BJ (cell line): Measurements from ENCODE around the gene ZSCAN25. TPM values are rescaled to one million over a fixed set of nuclear protein-coding genes. Genes with fewer than 3 reads are reported as not detected.
"Not testable (repeated sequence)": the region's sequence is repeated elsewhere in the genome, so short reads cannot be mapped to it uniquely, and the experiment has no call there.

ENCODE experiments used
- CTCF ChIA-PET: fragments of 350-600 bp; formaldehyde crosslinking; extraction: SDS; loops from one replicate; lab custom pipeline; 2021; ENCODE audit warnings: antibody characterized with exemption, inconsistent platforms; lab: Yijun Ruan, JAX
- POLR2A ChIA-PET: fragments of 300-600 bp; sonication (Branson Sonifier 250); formaldehyde crosslinking; extraction: SDS; loops from one replicate; lab custom pipeline; 2021; ENCODE audit warnings: antibody characterized with exemption; lab: Charles Lee
- DNase-seq: peaks from one replicate; pipeline ENCODE4 v3.0.0-alpha.2; 2011; ENCODE audit warnings: low read depth
- H3K27me3 ChIP-seq: 2 replicates; pipeline ENCODE4 v1.6.0; 2011; ENCODE audit warnings: low read length; ENCODE audit not compliant: control insufficient read depth, insufficient read depth
- H3K36me3 ChIP-seq: 2 replicates; pipeline ENCODE4 v1.5.1; 2011; ENCODE audit warnings: low read length; ENCODE audit not compliant: control insufficient read depth, insufficient read depth
- H3K4me3 ChIP-seq: 2 replicates; pipeline ENCODE4 v1.5.1; 2011; ENCODE audit warnings: low read depth, mild to moderate bottlenecking, control low read depth, low read length
- polyA plus RNA-seq: library from polyadenylated mRNA; depleted of rRNA; stranded (reverse); fragments of >200 nt; gene quantifications from 2 replicates; pipeline ENCODE4 v1.2.3, GENCODE V29; 2011
- TF ChIP-seq, protein P1 (sequence below): IDR thresholded peaks from 2 replicates; pipeline ENCODE4 v1.5.1; 2011; ENCODE audit warnings: low read depth, mild to moderate bottlenecking, control low read depth, inconsistent platforms, low read length, moderate library complexity; ENCODE audit not compliant: insufficient read depth

ZSCAN25 gene
- polyA plus RNA-seq, 1 experiment = 9.3 TPM

DNA sequence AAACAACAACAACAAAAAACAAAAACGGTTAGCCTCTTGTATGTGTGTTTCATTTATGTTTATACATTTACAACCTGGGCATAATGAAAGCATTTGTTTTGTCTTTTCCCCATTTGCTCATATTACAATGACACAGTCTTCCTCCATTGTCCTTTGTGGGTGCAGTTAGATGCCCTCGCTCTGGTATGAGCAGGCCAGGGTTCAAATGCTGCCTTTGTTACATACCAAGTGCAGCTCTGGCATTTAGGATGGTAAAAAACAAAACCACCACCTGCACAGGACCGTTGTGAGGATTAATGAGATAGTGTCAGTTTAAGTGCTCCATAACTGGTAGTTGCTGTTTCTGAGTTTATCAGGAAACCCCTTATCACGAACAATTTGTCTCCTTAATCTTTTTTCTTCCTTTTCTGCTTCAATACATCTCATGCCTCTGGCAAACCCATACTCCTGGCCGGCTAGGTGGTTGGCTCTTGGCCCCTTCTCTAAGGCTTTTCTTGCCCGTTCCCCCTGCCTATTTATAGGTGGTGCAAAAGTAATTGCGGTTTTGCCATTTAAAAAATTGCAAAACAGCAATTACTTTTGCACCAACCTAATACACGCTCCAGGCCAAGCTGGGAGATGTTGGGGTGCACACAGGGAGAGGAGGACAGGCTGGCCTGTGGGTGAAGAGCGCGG lies 37.3 kb upstream of the ZSCAN25 start:
- CTCF ChIA-PET = interaction anchor here (2.1 kb wide), 1 partner anchor 54 kb away, joined by 6 read pairs; no protein-coding TSS in a partner anchor
- POLR2A ChIA-PET = no interaction called here
- no peaks in the 10 kb centered on the region for H3K27me3 ChIP-seq
- no peaks in the 10 kb centered on the region for H3K36me3 ChIP-seq
- DNase-seq = no peak
- H3K4me3 ChIP-seq = peak overlapping the region; percentile 53
- TF ChIP-seq, protein P1, sequence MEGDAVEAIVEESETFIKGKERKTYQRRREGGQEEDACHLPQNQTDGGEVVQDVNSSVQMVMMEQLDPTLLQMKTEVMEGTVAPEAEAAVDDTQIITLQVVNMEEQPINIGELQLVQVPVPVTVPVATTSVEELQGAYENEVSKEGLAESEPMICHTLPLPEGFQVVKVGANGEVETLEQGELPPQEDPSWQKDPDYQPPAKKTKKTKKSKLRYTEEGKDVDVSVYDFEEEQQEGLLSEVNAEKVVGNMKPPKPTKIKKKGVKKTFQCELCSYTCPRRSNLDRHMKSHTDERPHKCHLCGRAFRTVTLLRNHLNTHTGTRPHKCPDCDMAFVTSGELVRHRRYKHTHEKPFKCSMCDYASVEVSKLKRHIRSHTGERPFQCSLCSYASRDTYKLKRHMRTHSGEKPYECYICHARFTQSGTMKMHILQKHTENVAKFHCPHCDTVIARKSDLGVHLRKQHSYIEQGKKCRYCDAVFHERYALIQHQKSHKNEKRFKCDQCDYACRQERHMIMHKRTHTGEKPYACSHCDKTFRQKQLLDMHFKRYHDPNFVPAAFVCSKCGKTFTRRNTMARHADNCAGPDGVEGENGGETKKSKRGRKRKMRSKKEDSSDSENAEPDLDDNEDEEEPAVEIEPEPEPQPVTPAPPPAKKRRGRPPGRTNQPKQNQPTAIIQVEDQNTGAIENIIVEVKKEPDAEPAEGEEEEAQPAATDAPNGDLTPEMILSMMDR = no peak

DNA sequence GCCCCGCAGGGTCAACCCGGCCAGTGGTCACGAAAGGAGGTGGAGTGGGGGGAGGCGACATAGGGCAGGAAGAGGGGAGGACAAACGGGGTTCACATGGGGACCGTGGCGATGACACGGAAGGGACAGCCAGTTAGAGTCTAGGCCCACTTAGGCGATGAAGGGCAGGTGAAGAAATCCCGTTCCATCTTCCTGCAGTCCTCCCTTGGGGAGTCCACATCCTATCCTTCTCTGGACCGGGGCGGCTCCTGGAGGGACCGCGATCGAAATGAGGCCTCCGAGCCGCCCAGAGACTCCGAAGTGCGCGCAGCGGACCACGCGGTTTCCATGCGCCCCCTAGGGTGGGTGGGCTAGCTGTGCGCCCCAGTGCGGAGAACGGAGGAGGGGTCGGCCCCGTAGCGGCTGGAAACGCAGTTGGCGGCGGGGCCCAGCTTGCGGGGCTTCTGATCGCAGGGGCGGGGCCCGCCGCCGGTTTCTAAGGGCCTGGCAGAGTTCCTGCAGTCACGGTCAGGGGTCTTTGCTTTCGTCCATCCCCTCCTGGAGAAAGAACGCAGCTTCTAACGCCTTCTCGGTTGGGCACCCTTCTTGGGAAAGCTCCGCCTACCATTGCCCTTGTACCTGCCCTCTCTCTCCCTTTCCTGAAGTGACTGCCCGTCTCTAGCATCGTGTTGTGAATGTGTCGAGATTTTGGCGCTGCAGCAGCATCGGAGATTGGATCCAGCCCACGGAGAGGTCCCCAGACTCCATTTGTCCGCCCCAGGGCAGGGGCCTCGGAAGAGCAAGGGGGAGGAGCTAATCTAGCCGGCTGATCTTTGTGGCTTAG lies 36.6 kb upstream of the ZSCAN25 start:
- no peaks in the 10 kb centered on the region for H3K27me3 ChIP-seq
- H3K4me3 ChIP-seq = peak overlapping the region; percentile 53
- DNase-seq = no peak
- H3K36me3 ChIP-seq = no peaks in the 10 kb centered on the region
- ChIA-PET POLR2A (interaction anchor here (0.9 kb wide), 1 partner anchor 28 kb away, joined by 4 read pairs; no protein-coding TSS in a partner anchor), CTCF (interaction anchor here (0.8 to 2.1 kb wide), 3 partner anchors 8 to 75 kb away, joined by 3 to 6 read pairs (median 3); no protein-coding TSS in a partner anchor)
- TF ChIP-seq, protein P1 = peak; percentile 51

DNA sequence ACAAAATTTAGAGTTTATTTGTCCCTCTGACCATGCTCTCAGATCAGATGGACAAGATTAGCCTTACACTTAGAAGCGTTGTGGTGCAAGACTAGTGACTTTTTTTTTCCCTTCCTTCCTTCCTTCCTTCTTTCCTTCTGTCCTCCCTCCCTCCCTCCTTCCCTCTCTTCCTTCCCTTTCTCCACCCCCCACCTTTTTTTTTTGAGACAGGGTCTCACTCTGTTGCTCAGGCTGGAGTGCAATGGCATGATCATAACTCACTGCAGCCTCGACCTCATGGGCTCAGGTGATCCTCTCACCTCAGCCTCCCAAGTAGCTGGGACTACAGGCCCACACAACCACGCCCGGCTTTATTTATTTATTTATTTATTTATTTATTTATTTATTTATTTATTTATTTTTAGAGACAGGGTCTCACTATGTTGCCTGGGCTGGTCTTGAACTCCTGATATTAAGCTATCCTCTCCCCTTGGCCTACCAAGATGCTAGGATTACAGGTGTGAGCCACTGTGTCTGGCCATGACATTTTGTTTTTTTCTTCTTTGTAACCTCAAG lies 35.9 kb upstream of the ZSCAN25 start:
- POLR2A ChIA-PET = interaction anchor here (0.9 kb wide), 1 partner anchor 29 kb away, joined by 4 read pairs; no protein-coding TSS in a partner anchor
- DNase-seq, H3K27me3 ChIP-seq, H3K36me3 ChIP-seq: not testable (repeated sequence)
- CTCF ChIA-PET = interaction anchor here (0.8 to 2.1 kb wide), 4 partner anchors 9 to 76 kb away, joined by 3 to 6 read pairs (median 3); no protein-coding TSS in a partner anchor
- peak overlapping the region; percentile 53 for H3K4me3 ChIP-seq

DNA sequence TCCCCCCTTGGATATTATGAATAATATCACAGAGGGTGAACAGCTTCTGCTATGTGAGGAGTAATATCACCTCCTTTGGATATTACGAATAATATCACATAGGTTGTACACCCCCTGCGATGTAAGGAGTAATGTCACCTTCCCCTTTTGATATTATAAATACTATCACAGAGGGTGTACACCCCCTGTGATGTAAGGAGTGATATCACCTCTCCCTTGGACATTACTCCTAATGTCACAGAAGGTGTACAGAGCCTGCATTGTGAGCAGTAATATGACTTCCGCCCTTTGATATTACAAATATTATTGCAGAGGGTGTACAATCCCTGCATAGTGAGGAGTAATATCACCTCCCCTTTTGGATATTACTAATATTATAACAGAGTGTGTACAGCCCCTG lies 27.9 kb upstream of the ZSCAN25 start:
- POLR2A ChIA-PET = no interaction called here
- CTCF ChIA-PET = no interaction called here
- no peak for DNase-seq

DNA sequence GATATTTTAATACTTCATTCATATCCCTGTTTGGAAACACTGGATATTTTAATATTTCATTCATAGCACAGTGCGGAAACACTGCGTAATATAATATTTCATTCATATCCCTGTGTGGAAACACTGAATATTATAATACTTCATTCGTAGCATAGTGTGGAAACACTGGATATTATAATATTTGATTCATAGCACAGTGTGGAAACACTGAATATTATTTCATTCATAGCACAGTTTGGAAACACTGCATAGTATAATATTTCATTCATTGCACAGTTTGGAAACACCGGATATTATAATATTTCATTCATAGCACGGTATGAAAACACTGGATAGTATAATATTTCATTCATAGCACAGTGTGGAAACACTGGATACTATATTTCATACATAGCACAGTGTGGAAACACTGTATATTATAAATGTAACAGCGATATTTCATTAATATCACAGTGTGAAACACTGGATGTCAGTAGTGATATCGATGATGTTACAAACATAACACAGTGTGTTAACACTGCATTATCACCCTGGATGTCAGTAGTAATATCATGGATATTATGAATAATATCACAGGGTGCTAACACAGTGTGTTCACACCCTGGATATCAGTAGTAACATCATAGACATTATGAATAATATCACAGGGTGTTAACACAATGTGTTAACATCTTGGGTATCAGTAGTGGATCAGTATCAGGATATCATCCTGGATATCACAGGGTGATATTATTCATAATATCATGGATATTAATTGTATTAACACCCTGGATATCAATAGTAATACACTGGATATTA lies 21.6 kb upstream of the ZSCAN25 start:
- TF ChIP-seq, protein P1 = no peak
- ChIA-PET CTCF (no interaction called here), POLR2A (no interaction called here)
- no peak for DNase-seq
- Histone ChIP-seq H3K36me3 (no peaks in the 10 kb centered on the region), H3K27me3 (no peaks in the 10 kb centered on the region), H3K4me3 (no peak overlapping the region)

More for the DNA sequence above, 27.9 kb upstream of the ZSCAN25 start:
- TF ChIP-seq, protein P1 = no peak
- Histone ChIP-seq H3K4me3 (no peak overlapping the region), H3K27me3 (no peaks in the 10 kb centered on the region), H3K36me3 (no peaks in the 10 kb centered on the region)
